SK-N-SH (cell line): Measurements from ENCODE around the gene S100A6. TPM values are rescaled to one million over a fixed set of nuclear protein-coding genes. Genes with fewer than 3 reads are reported as not detected.

ENCODE experiments used
- CTCF ChIA-PET: fragments of 300-600, 350-600 bp; formaldehyde crosslinking; extraction: SDS; loops from one replicate; lab custom pipeline; 2021; lab: Yijun Ruan, JAX
- POLR2A ChIA-PET: fragments of 350-600 bp; sonication (Branson Sonifier 250); formaldehyde crosslinking; extraction: SDS; loops from one replicate; lab custom pipeline; 2020; ENCODE audit warnings: antibody characterized with exemption, inconsistent platforms; lab: Yijun Ruan, JAX
- DNase-seq: peaks from one replicate; pipeline ENCODE4 v3.0.0; 2012
- H2AFZ ChIP-seq: fragments of 200-600 bp; sonication (generic); 2 replicates; pipeline ENCODE4 v1.8.1; 2016; ENCODE audit warnings: antibody characterized with exemption, mild to moderate bottlenecking, low read depth
- H3F3A ChIP-seq: fragments of 200-600 bp; sonication (generic); replicated peaks from 2 replicates; pipeline ENCODE3; 2016; ENCODE audit warnings: antibody characterized with exemption, mild to moderate bottlenecking; ENCODE audit not compliant: insufficient read depth
- H3K27ac ChIP-seq, 2 experiments: fragments of 200-500 bp in 1 of 2; fragments of 200-600 bp in 1 of 2; sonication (Bioruptor generic) in 1 of 2; sonication (generic), shearing (Covaris generic) in 1 of 2; 2 replicates each; pipeline versions ENCODE4 v1.5.1 to v1.6.1; 2014 to 2016; ENCODE audit warnings: low read depth in 2 of 2, inconsistent platforms in 1 of 2, low read length in 1 of 2, mild to moderate bottlenecking in 1 of 2, mixed read lengths in 1 of 2
- H3K27me3 ChIP-seq: fragments of 200-600 bp; sonication (generic), shearing (Covaris generic); 2 replicates; pipeline ENCODE4 v1.6.1; 2016; ENCODE audit warnings: mixed run types; ENCODE audit not compliant: insufficient read depth
- H3K36me3 ChIP-seq, 2 experiments: fragments of 200-500 bp in 1 of 2; fragments of 200-600 bp in 1 of 2; sonication (Bioruptor generic) in 1 of 2; sonication (generic) in 1 of 2; replicated peaks in 1 of 2; 2 replicates each; pipeline versions ENCODE3 to v1.5.1; 2014 to 2016; ENCODE audit warnings: low read length in 1 of 2, mild to moderate bottlenecking in 1 of 2; ENCODE audit not compliant: insufficient read depth in 2 of 2, control insufficient read depth in 1 of 2
- H3K4me1 ChIP-seq, 2 experiments: fragments of 200-500 bp in 1 of 2; fragments of 200-600 bp in 1 of 2; sonication (Bioruptor generic) in 1 of 2; sonication (generic), shearing (Covaris generic) in 1 of 2; 2 replicates each; pipeline versions ENCODE4 v1.5.1 to v1.6.1; 2014 to 2016; ENCODE audit warnings: low read depth in 1 of 2, low read length in 1 of 2, mixed run types in 1 of 2; ENCODE audit not compliant: insufficient read depth in 2 of 2, control insufficient read depth in 1 of 2
- H3K4me2 ChIP-seq: fragments of 200-600 bp; sonication (generic), shearing (Covaris generic); 2 replicates; pipeline ENCODE4 v1.6.1; 2017; ENCODE audit warnings: mixed run types
- H3K4me3 ChIP-seq, 2 experiments: fragments of 200-500 bp in 1 of 2; fragments of 200-600 bp in 1 of 2; sonication (Bioruptor generic) in 1 of 2; sonication (generic), shearing (Covaris generic) in 1 of 2; 2 replicates each; pipeline versions ENCODE4 v1.5.1 to v1.8.1; 2014 to 2016; ENCODE audit warnings: low read depth in 2 of 2, inconsistent platforms in 1 of 2, low read length in 1 of 2, mild to moderate bottlenecking in 1 of 2, mixed read lengths in 1 of 2, moderate library complexity in 1 of 2
- H3K79me2 ChIP-seq: fragments of 200-600 bp; sonication (generic); 2 replicates; pipeline ENCODE4 v1.8.1; 2017; ENCODE audit warnings: mild to moderate bottlenecking; ENCODE audit not compliant: insufficient read depth
- H3K9ac ChIP-seq: fragments of 200-600 bp; sonication (generic); 2 replicates; pipeline ENCODE4 v1.6.1; 2017; ENCODE audit warnings: mixed run types
- H3K9me2 ChIP-seq: fragments of 200-600 bp; sonication (generic); 2 replicates; pipeline ENCODE4 v1.6.1; 2017; ENCODE audit warnings: mixed run types
- H3K9me3 ChIP-seq: fragments of 200-600 bp; sonication (generic); 2 replicates; pipeline ENCODE4 v1.6.1; 2017; ENCODE audit warnings: mixed run types, mild to moderate bottlenecking, moderate library complexity
- H4K20me1 ChIP-seq: fragments of 200-600 bp; sonication (generic); 2 replicates; pipeline ENCODE4 v1.6.1; 2017; ENCODE audit warnings: mild to moderate bottlenecking, mixed run types; ENCODE audit not compliant: insufficient read depth
- CHD2 ChIP-seq: fragments of 150-350 bp; IDR thresholded peaks from 2 replicates; pipeline ENCODE4 v1.6.1; 2018; ENCODE audit warnings: low read length; ENCODE audit not compliant: partially characterized antibody
- FOSL2 ChIP-seq: IDR thresholded peaks from 2 replicates; pipeline ENCODE4 v1.4.0; 2012; ENCODE audit warnings: low read depth, mild to moderate bottlenecking, moderate library complexity, borderline replicate concordance
- FOXJ3 ChIP-seq: sonication (generic); formaldehyde crosslinking; IDR thresholded peaks from 2 replicates; pipeline ENCODE4 v1.5.1; 2020; ENCODE audit warnings: mild to moderate bottlenecking, missing genetic modification reagents
- FOXM1 ChIP-seq: IDR thresholded peaks from 2 replicates; pipeline ENCODE4 v1.4.0; 2012; ENCODE audit warnings: low read depth, mild to moderate bottlenecking
- GABPA ChIP-seq: IDR thresholded peaks from 2 replicates; pipeline ENCODE4 v1.4.0; 2012; ENCODE audit warnings: low read depth, mild to moderate bottlenecking
- IRF3 ChIP-seq: fragments of 150-350 bp; IDR thresholded peaks from 2 replicates; pipeline ENCODE4 v1.6.1; 2016; ENCODE audit warnings: mild to moderate bottlenecking, low read depth, low read length
- JUND ChIP-seq: IDR thresholded peaks from 2 replicates; pipeline ENCODE4 v1.4.0; 2012
- MEF2A ChIP-seq: IDR thresholded peaks from 2 replicates; pipeline ENCODE4 v1.4.0; 2012; ENCODE audit warnings: low read depth, borderline replicate concordance
- RAD21 ChIP-seq: IDR thresholded peaks from 2 replicates; pipeline ENCODE4 v1.6.1; 2012; ENCODE audit warnings: mild to moderate bottlenecking, low read length
- RCOR1 ChIP-seq: fragments of 150-350 bp; IDR thresholded peaks from 2 replicates; pipeline ENCODE4 v1.6.1; 2017; ENCODE audit warnings: antibody characterized with exemption, low read length
- REST ChIP-seq: IDR thresholded peaks from 2 replicates; pipeline ENCODE4 v1.6.1; 2012; ENCODE audit warnings: mild to moderate bottlenecking, low read depth, low read length, moderate library complexity
- RFX5 ChIP-seq: IDR thresholded peaks from 2 replicates; pipeline ENCODE4 v1.6.1; 2012; ENCODE audit warnings: mild to moderate bottlenecking, improper control_type of control experiment, low read length
- RXRA ChIP-seq: IDR thresholded peaks from 2 replicates; pipeline ENCODE4 v1.4.0; 2012; ENCODE audit warnings: low read depth, mild to moderate bottlenecking, borderline replicate concordance
- SIN3A ChIP-seq: IDR thresholded peaks from 2 replicates; pipeline ENCODE4 v1.6.1; 2012; ENCODE audit warnings: low read depth, mild to moderate bottlenecking, low read length, moderate library complexity, borderline replicate concordance
- TAF1 ChIP-seq: IDR thresholded peaks from 2 replicates; pipeline ENCODE4 v1.6.1; 2012; ENCODE audit warnings: low read depth, mild to moderate bottlenecking, low read length, moderate library complexity, borderline replicate concordance
- TEAD4 ChIP-seq: IDR thresholded peaks from 2 replicates; pipeline ENCODE4 v1.4.0; 2012; ENCODE audit warnings: mild to moderate bottlenecking, borderline replicate concordance; ENCODE audit not compliant: insufficient read depth
- USF1 ChIP-seq: IDR thresholded peaks from 2 replicates; pipeline ENCODE4 v1.4.0; 2012; ENCODE audit warnings: low read depth, borderline replicate concordance
- USF2 ChIP-seq: fragments of 150-350 bp; IDR thresholded peaks from 2 replicates; pipeline ENCODE4 v1.6.1; 2017; ENCODE audit warnings: antibody characterized with exemption, low read length, low read depth, borderline replicate concordance
- ZBTB33 ChIP-seq: IDR thresholded peaks from 2 replicates; pipeline ENCODE4 v1.4.0; 2012; ENCODE audit warnings: low read depth, borderline replicate concordance
- WGBS: methylation state at CpG from one replicate; pipeline ENCODE4 v1.1.6; 2017; ENCODE audit warnings: low lambda C conversion rate; 5-methylcytosine and 5-hydroxymethylcytosine counted together
- polyA plus RNA-seq, 3 experiments: library from polyadenylated mRNA; depleted of rRNA; stranded (reverse); fragments of >200 nt; gene quantifications; 2 replicates each; pipeline ENCODE4 v1.2.3, GENCODE V29; 2012

Gene S100A6
- polyA plus RNA-seq, 1 of the 3 experiments (the other 2 are of a cell fraction): 895 TPM

GRCh38 chr1:153547560-153548551 lies 12.1 kb upstream of the S100A6 start:
- 0 out of 2 replicates have a peak overlapping the region, but pooled peaks have one; percentile 44 for H2AFZ ChIP-seq
- no peaks in the 10 kb centered on the region for H3K27me3 ChIP-seq
- H3K9me2 ChIP-seq: no peaks in the 10 kb centered on the region
- no peaks in the 10 kb centered on the region for H4K20me1 ChIP-seq
- H3K4me1 ChIP-seq: peaks cover 58 to 65% of the 10 kb centered on the region in 2 experiments; a peak in 3 of 4 replicates
- H3K36me3 ChIP-seq: no peaks in the 10 kb centered on the region
- WGBS: 88% methylated on average over 17 of the region's 19 CpGs
- H3K79me2 ChIP-seq: no peaks in the 10 kb centered on the region
- H3K9me3 ChIP-seq: no peaks in the 10 kb centered on the region
- H3F3A ChIP-seq: peaks cover 7% of the 10 kb centered on the region
- ChIA-PET CTCF (interaction anchor here (1.7 to 11.8 kb wide), 3 partner anchors 9 to 37 kb away, joined by 4 to 62 read pairs (median 5); no protein-coding TSS in a partner anchor), POLR2A (no interaction called here)
- peak overlapping the region; percentile 51; the same call in 1 of the 2 replicates for H3K4me2 ChIP-seq
- TF ChIP-seq FOXJ3 (CRISPR knock-in tag) (no peak), FOXM1 (no peak), CHD2 (no peak), GABPA (no peak), REST (no peak), USF2 (no peak), IRF3 (no peak), MEF2A (no peak), SIN3A (no peak), TEAD4 (no peak), RFX5 (no peak), RAD21 (no peak), RXRA (no peak), USF1 (no peak), RCOR1 (no peak), TAF1 (no peak), JUND (no peak), ZBTB33 (no peak), FOSL2 (no peak)
- DNase-seq: no peak
- peak overlapping the region in 1 of 2 experiments; percentile 91; a peak in 1 of 4 replicates for H3K27ac ChIP-seq
- no peak overlapping the region for H3K4me3 ChIP-seq
- 0 out of 2 replicates have a peak overlapping the region, but pooled peaks have one; percentile 58 for H3K9ac ChIP-seq
